ENCODE measurements around the gene DAPK2. TPM values are rescaled to one million over a fixed set of nuclear protein-coding genes. Genes with fewer than 3 reads are reported as not detected.

The DAPK2 gene
- total and polyA plus RNA-seq, 2 of the 4 experiments (the other 2 are of a cell fraction): 0.34 to 0.36 TPM

GRCh38 chr15:63902671-63903035, 143.6 kb downstream of the DAPK2 start:
- Histone ChIP-seq H3K36me3 (ENCODE audit: control insufficient read depth, insufficient read depth, low read length) (no peaks in the 10 kb centered on the region), H2BK120ac (ENCODE audit: low read depth, low read length) (no peak overlapping the region), H3K27ac (ENCODE audit: insufficient read depth, low read length) (no peak overlapping the region), H2BK5ac (ENCODE audit: low read depth, low read length, poor library complexity, severe bottlenecking) (no peak overlapping the region), H3K56ac (ENCODE audit: extremely low read depth, insufficient read depth, low read length) (no peak overlapping the region), H3K23ac (ENCODE audit: low read depth, low read length) (no peak overlapping the region), H2AK9ac (replicated peaks; ENCODE audit: low read depth, low read length, poor library complexity) (no peak overlapping the region), H2BK15ac (ENCODE audit: low read depth, low read length) (no peak overlapping the region), H4K8ac (ENCODE audit: low read depth in 2 of 2, low read length in 2 of 2) (no peak overlapping the region), H3K18ac (ENCODE audit: low read depth, low read length) (no peak overlapping the region), H4K5ac (ENCODE audit: low read depth, low read length) (no peak overlapping the region), H3K4me3 (ENCODE audit: insufficient read depth, low read depth, low read length) (no peak overlapping the region), H3K4ac (ENCODE audit: low read depth, low read length) (no peak overlapping the region), H2AK5ac (ENCODE audit: low read depth, low read length) (no peak overlapping the region), H2BK20ac (ENCODE audit: low read depth, low read length) (no peak overlapping the region), H3K4me1 (ENCODE audit: control insufficient read depth, insufficient read depth, low read length) (no peaks in the 10 kb centered on the region), H4K20me1 (ENCODE audit: insufficient read depth, low read length) (no peaks in the 10 kb centered on the region), H2AFZ (replicated peaks; ENCODE audit: low read length, poor library complexity) (no peak overlapping the region), H3K14ac (replicated peaks; ENCODE audit: low read depth, low read length) (no peak overlapping the region), H3K9ac (ENCODE audit: low read depth, low read length) (no peak overlapping the region), H3K9me1 (ENCODE audit: insufficient read depth, low read length) (no peaks in the 10 kb centered on the region), H3K27me3 (ENCODE audit: control insufficient read depth, insufficient read depth, low read length) (peaks cover 25% of the 10 kb centered on the region), H3K4me2 (ENCODE audit: low read depth, low read length) (no peak overlapping the region), H3K9me3 (ENCODE audit: control insufficient read depth, insufficient read depth, low read length) (peaks cover 5% of the 10 kb centered on the region; the same call in 1 of the 2 replicates), H3K79me1 (ENCODE audit: low read depth in 1 of 2, low read length in 2 of 2) (no peaks in the 10 kb centered on the region), H4K91ac (ENCODE audit: insufficient read depth, low read depth, low read length) (no peak overlapping the region)
- DNase-seq (no peak), ATAC-seq (ENCODE audit: low read depth) (no peak)
- dilution Hi-C loops (cut with HindIII; ENCODE audit: low sequenced_read_pairs, unreplicated experiment) (no loop called here), intact Hi-C loops (cut with micrococcal nuclease) (no loop called here), in situ Hi-C loops (cut with MboI; ENCODE audit: low sequenced_read_pairs) (no loop called here)
- TF ChIP-seq BHLHE40 (IDR thresholded peaks at IDR 0.05; ENCODE audit: low read depth, low read length) (no peak), POLR2A (IDR thresholded peaks at IDR 0.05; ENCODE audit: low read depth, low read length) (no peak), CHD1 (IDR thresholded peaks at IDR 0.05; ENCODE audit: low read depth, low read length) (no peak), ELK1 (IDR thresholded peaks at IDR 0.05; ENCODE audit: borderline replicate concordance, low read depth, low read length) (no peak), RFX5 (IDR thresholded peaks at IDR 0.05; ENCODE audit: low read depth, low read length) (no peak), MAZ (IDR thresholded peaks at IDR 0.05; ENCODE audit: borderline replicate concordance, low read depth, low read length) (no peak), MAFK (IDR thresholded peaks at IDR 0.05; ENCODE audit: low read depth, low read length) (no peak), SMC3 (IDR thresholded peaks at IDR 0.05; ENCODE audit: low read depth, low read length) (no peak), CEBPB (IDR thresholded peaks at IDR 0.05; ENCODE audit: low read depth, low read length) (no peak), RCOR1 (IDR thresholded peaks at IDR 0.05; ENCODE audit: insufficient replicate concordance, low read length) (no peak), MXI1 (IDR thresholded peaks at IDR 0.05; ENCODE audit: borderline replicate concordance, low read depth, low read length) (no peak)
- POLR2A ChIA-PET (ENCODE audit: unreplicated experiment): no interaction called here
- no TSS peak for BruUV-seq (replicated peaks)
- 59% methylated on average over 2 of the region's 8 CpGs; no CpG with 5 or more reads in 1 of the 2 experiments for WGBS, 2 experiments (ENCODE audit: extremely low coverage in 2 of 2, insufficient read length in 1 of 2)
- CTCF ChIA-PET: no interaction called here
